ENCODE measurements around the gene LMOD3. TPM values are rescaled to one million over a fixed set of nuclear protein-coding genes. Genes with fewer than 3 reads are reported as not detected.

Gene LMOD3
- total and polyA plus RNA-seq, 3 experiments from 2014 or later = 0.14 TPM; not detected in 2

GRCh38 chr3:69121513-69121912 is 882 bp downstream of the LMOD3 start:
- no peaks in the 10 kb centered on the region for H3K9me3 ChIP-seq (ENCODE audit: low read length)
- Mint-ChIP-seq H3K27ac (no peak overlapping the region), H3K36me3 (peaks cover 0 to 2% (median 0%) of the 10 kb centered on the region in 3 donors), H3K4me1 (peaks cover 4 to 7% (median 7%) of the 10 kb centered on the region in 3 donors), H3K27me3 (peaks cover 0 to 4% of the 10 kb centered on the region in 2 donors), H3K4me3 (no peak overlapping the region), H3K9me3 (no peaks in the 10 kb centered on the region)
- no peak overlapping the region for H3K27ac ChIP-seq (ENCODE audit: low read depth, low read length)
- ChIA-PET POLR2A (interaction anchor here (0.7 kb wide), 1 partner anchor 27 kb away, joined by 5 read pairs; no protein-coding TSS in a partner anchor), CTCF (interaction anchor here (0.8 to 2.6 kb wide), 21 partner anchors 8 to 296 kb away, joined by 3 to 17 read pairs (median 4); no protein-coding TSS in a partner anchor)
- H3K4me1 ChIP-seq (ENCODE audit: insufficient read depth, low read length) = no peaks in the 10 kb centered on the region
- no peaks in the 10 kb centered on the region for H3K27me3 ChIP-seq (ENCODE audit: insufficient read depth, low read length, poor library complexity, severe bottlenecking)
- no peaks in the 10 kb centered on the region for H3K36me3 ChIP-seq (ENCODE audit: insufficient read depth, low read length)
- H3K4me3 ChIP-seq (ENCODE audit: low read length) = no peak overlapping the region
- no peak for DNase-seq

- Histone ChIP-seq H3K36me3 (ENCODE audit: insufficient read depth, low read length) (no peaks in the 10 kb centered on the region), H3K4me1 (ENCODE audit: insufficient read depth, low read length) (no peaks in the 10 kb centered on the region), H3K27ac (ENCODE audit: low read depth, low read length) (no peak overlapping the region), H3K9me3 (ENCODE audit: low read length) (no peaks in the 10 kb centered on the region), H3K27me3 (ENCODE audit: insufficient read depth, low read length, poor library complexity, severe bottlenecking) (no peaks in the 10 kb centered on the region), H3K4me3 (ENCODE audit: low read length) (no peak overlapping the region)
- peaks cover 4 to 7% (median 7%) of the 10 kb centered on the region in 3 donors for H3K4me1 Mint-ChIP-seq
- no peak overlapping the region for H3K27ac Mint-ChIP-seq
- H3K4me3 Mint-ChIP-seq = no peak overlapping the region
- ChIA-PET CTCF (interaction anchor here (0.8 to 2.6 kb wide), 23 partner anchors 8 to 296 kb away, joined by 3 to 17 read pairs (median 4); no protein-coding TSS in a partner anchor), POLR2A (interaction anchor here (0.6 to 0.7 kb wide), 2 partner anchors 26 to 94 kb away, joined by 3 to 5 read pairs; no protein-coding TSS in a partner anchor)
- H3K27me3 Mint-ChIP-seq = peaks cover 0 to 4% of the 10 kb centered on the region in 2 donors
- DNase-seq = peak; percentile 68 to 85 (median 71)
- H3K9me3 Mint-ChIP-seq = no peaks in the 10 kb centered on the region
- peaks cover 0 to 2% (median 0%) of the 10 kb centered on the region in 3 donors for H3K36me3 Mint-ChIP-seq
These were observed 1.4 kb downstream of the LMOD3 start for GRCh38 chr3:69120879-69121464.

GRCh38 chr3:69119681-69120080 is 2.7 kb downstream of the LMOD3 start:
- H3K9me3 Mint-ChIP-seq = no peaks in the 10 kb centered on the region
- no peaks in the 10 kb centered on the region for H3K9me3 ChIP-seq (ENCODE audit: low read length)
- ChIA-PET POLR2A (no interaction called here), CTCF (interaction anchor here (0.7 to 2.6 kb wide), 9 partner anchors 9 to 189 kb away, joined by 3 to 17 read pairs (median 4); no protein-coding TSS in a partner anchor)
- no peak overlapping the region for H3K27ac ChIP-seq (ENCODE audit: low read depth, low read length)
- no peak overlapping the region for H3K27ac Mint-ChIP-seq
- H3K27me3 ChIP-seq (ENCODE audit: insufficient read depth, low read length, poor library complexity, severe bottlenecking) = no peaks in the 10 kb centered on the region
- no peaks in the 10 kb centered on the region for H3K36me3 ChIP-seq (ENCODE audit: insufficient read depth, low read length)
- no peak for DNase-seq
- peaks cover 4 to 7% (median 7%) of the 10 kb centered on the region in 3 donors for H3K4me1 Mint-ChIP-seq
- peaks cover 0 to 2% (median 0%) of the 10 kb centered on the region in 3 donors for H3K36me3 Mint-ChIP-seq
- no peaks in the 10 kb centered on the region for H3K4me1 ChIP-seq (ENCODE audit: insufficient read depth, low read length)
- no peak overlapping the region for H3K4me3 Mint-ChIP-seq
- H3K4me3 ChIP-seq (ENCODE audit: low read length) = no peak overlapping the region
- peaks cover 0 to 4% of the 10 kb centered on the region in 2 donors for H3K27me3 Mint-ChIP-seq

- Histone ChIP-seq H3K27ac (ENCODE audit: low read depth, low read length) (no peak overlapping the region), H3K36me3 (ENCODE audit: insufficient read depth, low read length) (no peaks in the 10 kb centered on the region), H3K4me3 (ENCODE audit: low read length) (no peak overlapping the region), H3K27me3 (ENCODE audit: insufficient read depth, low read length, poor library complexity, severe bottlenecking) (no peaks in the 10 kb centered on the region), H3K9me3 (ENCODE audit: low read length) (no peaks in the 10 kb centered on the region), H3K4me1 (ENCODE audit: insufficient read depth, low read length) (no peaks in the 10 kb centered on the region)
- Mint-ChIP-seq H3K4me1 (peaks cover 4 to 7% (median 7%) of the 10 kb centered on the region in 3 donors), H3K36me3 (peaks cover 0 to 2% (median 0%) of the 10 kb centered on the region in 3 donors), H3K27ac (no peak overlapping the region), H3K9me3 (no peaks in the 10 kb centered on the region), H3K27me3 (peaks cover 0 to 4% of the 10 kb centered on the region in 2 donors), H3K4me3 (no peak overlapping the region)
- ChIA-PET CTCF (interaction anchor here (0.7 to 2.6 kb wide), 6 partner anchors 10 to 187 kb away, joined by 3 to 17 read pairs (median 6); no protein-coding TSS in a partner anchor), POLR2A (no interaction called here)
- DNase-seq = no peak
These were observed 3.3 kb downstream of the LMOD3 start for GRCh38 chr3:69119138-69119537.

- no peaks in the 10 kb centered on the region for H3K27me3 ChIP-seq (ENCODE audit: insufficient read depth, low read length, poor library complexity, severe bottlenecking)
- POLR2A ChIA-PET = no interaction called here
These were observed 3.8 kb downstream of the LMOD3 start for GRCh38 chr3:69118555-69118954.

GRCh38 chr3:69116897-69117296 is 5.5 kb downstream of the LMOD3 start:
- ChIA-PET CTCF (no interaction called here), POLR2A (no interaction called here)
- Mint-ChIP-seq H3K4me1 (peaks cover 6 to 20% (median 7%) of the 10 kb centered on the region in 3 donors), H3K36me3 (peaks cover 0 to 2% (median 0%) of the 10 kb centered on the region in 3 donors), H3K9me3 (no peaks in the 10 kb centered on the region), H3K4me3 (no peak overlapping the region), H3K27ac (no peak overlapping the region), H3K27me3 (no peaks in the 10 kb centered on the region)
- H3K4me1 ChIP-seq (ENCODE audit: insufficient read depth, low read length) = no peaks in the 10 kb centered on the region
- H3K4me3 ChIP-seq (ENCODE audit: low read length) = no peak overlapping the region
- no peaks in the 10 kb centered on the region for H3K9me3 ChIP-seq (ENCODE audit: low read length)
- H3K27me3 ChIP-seq (ENCODE audit: insufficient read depth, low read length, poor library complexity, severe bottlenecking) = no peaks in the 10 kb centered on the region
- no peaks in the 10 kb centered on the region for H3K36me3 ChIP-seq (ENCODE audit: insufficient read depth, low read length)
- no peak for DNase-seq
- H3K27ac ChIP-seq (ENCODE audit: low read depth, low read length) = no peak overlapping the region

More at GRCh38 chr3:69118555-69118954, 3.8 kb downstream of the LMOD3 start:
- Mint-ChIP-seq H3K4me3 (no peak overlapping the region), H3K27ac (no peak overlapping the region), H3K36me3 (peaks cover 0 to 2% (median 0%) of the 10 kb centered on the region in 3 donors), H3K27me3 (peaks cover 0 to under 1% of the 10 kb centered on the region in 2 donors), H3K4me1 (peaks cover 4 to 12% (median 7%) of the 10 kb centered on the region in 3 donors), H3K9me3 (no peaks in the 10 kb centered on the region)
- Histone ChIP-seq H3K9me3 (ENCODE audit: low read length) (no peaks in the 10 kb centered on the region), H3K27ac (ENCODE audit: low read depth, low read length) (no peak overlapping the region), H3K36me3 (ENCODE audit: insufficient read depth, low read length) (no peaks in the 10 kb centered on the region), H3K4me1 (ENCODE audit: insufficient read depth, low read length) (no peaks in the 10 kb centered on the region), H3K4me3 (ENCODE audit: low read length) (no peak overlapping the region)
- CTCF ChIA-PET = interaction anchor here (0.9 to 2.1 kb wide), 3 partner anchors 9 to 47 kb away, joined by 4 to 7 read pairs (median 5); no protein-coding TSS in a partner anchor
- DNase-seq = no peak

- H3K27me3 Mint-ChIP-seq = no peaks in the 10 kb centered on the region
- no peaks in the 10 kb centered on the region for H3K4me1 ChIP-seq (ENCODE audit: insufficient read depth, low read length)
- H3K4me1 Mint-ChIP-seq = peaks cover 6 to 19% (median 6%) of the 10 kb centered on the region in 3 donors
- H3K4me3 ChIP-seq (ENCODE audit: low read length) = no peak overlapping the region
- no peaks in the 10 kb centered on the region for H3K9me3 ChIP-seq (ENCODE audit: low read length)
- no peak overlapping the region for H3K27ac Mint-ChIP-seq
- H3K27ac ChIP-seq (ENCODE audit: low read depth, low read length) = no peak overlapping the region
- H3K36me3 Mint-ChIP-seq = peaks cover 0 to 2% (median 0%) of the 10 kb centered on the region in 3 donors
- no peaks in the 10 kb centered on the region for H3K9me3 Mint-ChIP-seq
- no peak for DNase-seq
- H3K27me3 ChIP-seq (ENCODE audit: insufficient read depth, low read length, poor library complexity, severe bottlenecking) = no peaks in the 10 kb centered on the region
- ChIA-PET CTCF (interaction anchor here (1.1 kb wide), 1 partner anchor 190 kb away, joined by 3 read pairs; no protein-coding TSS in a partner anchor), POLR2A (no interaction called here)
- H3K36me3 ChIP-seq (ENCODE audit: insufficient read depth, low read length) = no peaks in the 10 kb centered on the region
- H3K4me3 Mint-ChIP-seq = no peak overlapping the region
These were observed 6.2 kb downstream of the LMOD3 start for GRCh38 chr3:69116162-69116561.

- no peak overlapping the region for H3K4me3 ChIP-seq (ENCODE audit: low read length)
- CTCF ChIA-PET = interaction anchor here (1.1 to 1.2 kb wide), 2 partner anchors 14 to 191 kb away, joined by 3 read pairs; no protein-coding TSS in a partner anchor
- H3K4me3 Mint-ChIP-seq = no peak overlapping the region
These were observed 6.7 kb downstream of the LMOD3 start for GRCh38 chr3:69115731-69116130.

More at GRCh38 chr3:69115731-69116130, 6.7 kb downstream of the LMOD3 start:
- H3K9me3 Mint-ChIP-seq = no peaks in the 10 kb centered on the region
- no peaks in the 10 kb centered on the region for H3K4me1 ChIP-seq (ENCODE audit: insufficient read depth, low read length)
- H3K27ac ChIP-seq (ENCODE audit: low read depth, low read length) = no peak overlapping the region
- no peak for DNase-seq
- no peaks in the 10 kb centered on the region for H3K9me3 ChIP-seq (ENCODE audit: low read length)
- POLR2A ChIA-PET = no interaction called here
- H3K27me3 Mint-ChIP-seq = no peaks in the 10 kb centered on the region
- no peaks in the 10 kb centered on the region for H3K27me3 ChIP-seq (ENCODE audit: insufficient read depth, low read length, poor library complexity, severe bottlenecking)
- no peaks in the 10 kb centered on the region for H3K36me3 ChIP-seq (ENCODE audit: insufficient read depth, low read length)
- H3K36me3 Mint-ChIP-seq = peaks cover 0 to 2% (median 0%) of the 10 kb centered on the region in 3 donors
- no peak overlapping the region for H3K27ac Mint-ChIP-seq
- H3K4me1 Mint-ChIP-seq = peaks cover 2 to 14% (median 2%) of the 10 kb centered on the region in 3 donors

Data from CD8-positive, alpha-beta memory T cell (primary cell).